Body of pancreas (tissue), 4 donors: ENCODE results near the gene ADGRV1.

ENCODE experiments used
- POLR2A ChIP-seq, 3 donors: fragments of 450-650 bp; IDR thresholded peaks; one replicate each; pipeline ENCODE4 v1.6.1; 2016; ENCODE audit warnings: antibody characterized with exemption in 3 of 3, mild to moderate bottlenecking in 2 of 3
- TF ChIP-seq, protein P1 (sequence below), 7 experiments: fragments of 450-650 bp in 4 of 7; fragments of 200-600 bp in 3 of 7; sonication (generic) in 3 of 7; IDR thresholded peaks; one replicate each; pipeline ENCODE4 v1.5.1; 2016 to 2019; ENCODE audit warnings: antibody characterized with exemption in 7 of 7

DNA sequence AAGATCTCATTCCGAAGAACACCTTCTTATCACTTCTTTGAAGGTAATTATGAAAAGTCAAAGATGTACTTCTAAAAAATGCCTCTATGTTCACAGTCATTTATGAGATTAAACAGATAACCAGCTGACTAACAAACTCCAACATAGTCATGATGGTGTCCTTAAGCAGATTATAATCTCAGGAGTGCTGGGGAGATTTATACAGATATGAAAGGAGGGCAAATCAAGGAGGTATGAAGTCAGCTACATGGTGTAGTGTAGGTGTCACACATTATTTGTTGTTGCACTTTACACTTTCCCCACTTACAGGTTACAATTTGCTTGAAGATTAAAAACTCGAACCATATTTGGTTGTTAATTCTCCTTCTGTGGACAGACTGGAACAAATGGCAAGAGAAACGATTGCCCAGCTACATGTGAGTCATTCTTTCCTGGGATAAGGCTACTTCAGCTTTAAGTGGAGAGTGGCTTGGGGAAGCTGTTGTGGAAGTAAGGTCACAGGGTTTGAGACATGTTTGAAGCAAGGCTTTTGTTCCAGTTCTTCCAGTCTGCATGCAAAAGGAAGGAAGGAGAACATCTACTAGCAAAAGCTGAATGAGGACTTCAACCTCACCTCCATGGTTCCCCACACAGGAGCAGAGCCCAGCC is 320.1 kb downstream of the ADGRV1 start:
- TF ChIP-seq, protein P1, sequence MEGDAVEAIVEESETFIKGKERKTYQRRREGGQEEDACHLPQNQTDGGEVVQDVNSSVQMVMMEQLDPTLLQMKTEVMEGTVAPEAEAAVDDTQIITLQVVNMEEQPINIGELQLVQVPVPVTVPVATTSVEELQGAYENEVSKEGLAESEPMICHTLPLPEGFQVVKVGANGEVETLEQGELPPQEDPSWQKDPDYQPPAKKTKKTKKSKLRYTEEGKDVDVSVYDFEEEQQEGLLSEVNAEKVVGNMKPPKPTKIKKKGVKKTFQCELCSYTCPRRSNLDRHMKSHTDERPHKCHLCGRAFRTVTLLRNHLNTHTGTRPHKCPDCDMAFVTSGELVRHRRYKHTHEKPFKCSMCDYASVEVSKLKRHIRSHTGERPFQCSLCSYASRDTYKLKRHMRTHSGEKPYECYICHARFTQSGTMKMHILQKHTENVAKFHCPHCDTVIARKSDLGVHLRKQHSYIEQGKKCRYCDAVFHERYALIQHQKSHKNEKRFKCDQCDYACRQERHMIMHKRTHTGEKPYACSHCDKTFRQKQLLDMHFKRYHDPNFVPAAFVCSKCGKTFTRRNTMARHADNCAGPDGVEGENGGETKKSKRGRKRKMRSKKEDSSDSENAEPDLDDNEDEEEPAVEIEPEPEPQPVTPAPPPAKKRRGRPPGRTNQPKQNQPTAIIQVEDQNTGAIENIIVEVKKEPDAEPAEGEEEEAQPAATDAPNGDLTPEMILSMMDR (IDR thresholded peaks at IDR 0.05), result no peak
- no peak for TF ChIP-seq POLR2A (IDR thresholded peaks at IDR 0.05)
